ENCODE data around the gene C2CD4D. TPM values are rescaled to one million over a fixed set of nuclear protein-coding genes. Genes with fewer than 3 reads are reported as not detected.

The C2CD4D gene
- total and polyA plus RNA-seq, 2 of the 13 experiments (the other 11 are each of a cell fraction or from before 2014, with no cell fraction given) = not detected

- TF ChIP-seq ONECUT2 (CRISPR knock-in tag; IDR thresholded peaks at IDR 0.05) = no peak
- no peak for TF ChIP-seq ZSCAN30 (CRISPR knock-in tag; IDR thresholded peaks at IDR 0.05)
- no peak for TF ChIP-seq ZFP90 (CRISPR knock-in tag; IDR thresholded peaks at IDR 0.05; ENCODE audit: borderline replicate concordance)
- no peak; the same call in 1 of the 2 replicates for TF ChIP-seq KDM5A (IDR thresholded peaks at IDR 0.05; ENCODE audit: borderline replicate concordance, low read length)
- 0 out of 2 replicates have a peak, but pooled peaks have one; percentile 70 for TF ChIP-seq TMF1 (CRISPR knock-in tag; IDR thresholded peaks at IDR 0.05; ENCODE audit: low read depth)
- no peak for TF ChIP-seq RAD51 (IDR thresholded peaks at IDR 0.05; ENCODE audit: borderline replicate concordance)
- TF ChIP-seq ZNF337 (CRISPR knock-in tag; IDR thresholded peaks at IDR 0.05; ENCODE audit: borderline replicate concordance, low read depth) = no peak
- TF ChIP-seq SATB2 (CRISPR knock-in tag; IDR thresholded peaks at IDR 0.05) = 0 out of 2 replicates have a peak, but pooled peaks have one; percentile 49
- TF ChIP-seq ZNF253 (CRISPR knock-in tag; IDR thresholded peaks at IDR 0.05; ENCODE audit: borderline replicate concordance) = peak; percentile 84; the same call in 1 of the 2 replicates
- TF ChIP-seq ZFAT (CRISPR knock-in tag; conservative IDR thresholded peaks at IDR 0.05) = no peak
- 0 out of 2 replicates have a peak, but pooled peaks have one; percentile 33 for TF ChIP-seq KLF9 (CRISPR knock-in tag; IDR thresholded peaks at IDR 0.05; ENCODE audit: low read depth)
- peak; percentile 54; the same call in 1 of the 2 replicates for TF ChIP-seq ZNF274 (CRISPR knock-in tag; IDR thresholded peaks at IDR 0.05)
- 0 out of 2 replicates have a peak, but pooled peaks have one; percentile 30 for TF ChIP-seq POGK (CRISPR knock-in tag; conservative IDR thresholded peaks at IDR 0.05)
- TF ChIP-seq POGZ (CRISPR knock-in tag; IDR thresholded peaks at IDR 0.05) = no peak; the same call in 1 of the 2 replicates
- TF ChIP-seq ZNF263 (CRISPR knock-in tag; IDR thresholded peaks at IDR 0.05) = peak; percentile 43; the same call in 1 of the 2 replicates
- peak; percentile 65 for TF ChIP-seq ZNF143 (CRISPR knock-in tag; IDR thresholded peaks at IDR 0.05)
- TF ChIP-seq SMAD1 (CRISPR knock-in tag; IDR thresholded peaks at IDR 0.05; ENCODE audit: borderline replicate concordance, low read depth) = peak; percentile 51; the same call in 1 of the 2 replicates
- no peak for TF ChIP-seq ZNF720 (CRISPR knock-in tag; IDR thresholded peaks at IDR 0.05)
- TF ChIP-seq XRCC5 (optimal IDR thresholded peaks at IDR 0.05; ENCODE audit: low read length) = no peak
- TF ChIP-seq PBX3 (CRISPR knock-in tag; IDR thresholded peaks at IDR 0.05; ENCODE audit: borderline replicate concordance) = peak; percentile 93; the same call in 1 of the 2 replicates
- no peak for TF ChIP-seq TRIM22 (IDR thresholded peaks at IDR 0.05)
- peak; percentile 98 for TF ChIP-seq ZNF777 (CRISPR knock-in tag; IDR thresholded peaks at IDR 0.05)
- TF ChIP-seq ESRRA (CRISPR knock-in tag; IDR thresholded peaks at IDR 0.05; ENCODE audit: low read depth) = no peak
- peak; percentile 90 for TF ChIP-seq ZNF501 (CRISPR knock-in tag; IDR thresholded peaks at IDR 0.05)
- no peak for TF ChIP-seq SMC3 (IDR thresholded peaks at IDR 0.05; ENCODE audit: low read length)
Measured at GRCh38 chr1:151790071-151790939, 49.3 kb downstream of the C2CD4D start, which contains the start of gene TDRKH (continued).

Measured in HepG2 (cell line).